OCI-M1 (cell line): Measurements from ENCODE around the gene MAP4K3.
"Not testable (repeated sequence)": the region's sequence is repeated elsewhere in the genome, so short reads cannot be mapped to it uniquely, and the experiment has no call there.

Experiments used
- DNase-seq: peaks from one replicate; lab custom pipeline; 2025; lab: John Stamatoyannopoulos, UW

MAP4K3 gene

GRCh38 chr2:39301352-39301751 lies 135.7 kb downstream of the MAP4K3 start:
- DNase-seq, result no peak

GRCh38 chr2:39300044-39300978 lies 136.8 kb downstream of the MAP4K3 start:
- no peak for DNase-seq

GRCh38 chr2:39290433-39290832 lies 146.7 kb downstream of the MAP4K3 start:
- DNase-seq, result no peak

GRCh38 chr2:39289609-39290008 lies 147.5 kb downstream of the MAP4K3 start:
- DNase-seq, result no peak

- DNase-seq, result no peak
These were observed 153.5 kb downstream of the MAP4K3 start for GRCh38 chr2:39283561-39283960.

GRCh38 chr2:39281391-39281790 lies 155.7 kb downstream of the MAP4K3 start:
- DNase-seq, result no peak

- no peak for DNase-seq
These were observed 162.1 kb downstream of the MAP4K3 start for GRCh38 chr2:39275016-39275415.

- no peak for DNase-seq
These were observed 167.1 kb downstream of the MAP4K3 start for GRCh38 chr2:39269941-39270340.

GRCh38 chr2:39266916-39267434 lies 170.1 kb downstream of the MAP4K3 start:
- no peak for DNase-seq

GRCh38 chr2:39266139-39266805 lies 170.8 kb downstream of the MAP4K3 start:
- no peak for DNase-seq

- DNase-seq, result no peak
These were observed 171.8 kb downstream of the MAP4K3 start for GRCh38 chr2:39265315-39265714.

- DNase-seq, result no peak
These were observed 172.4 kb downstream of the MAP4K3 start for GRCh38 chr2:39264733-39265132.

- no peak for DNase-seq
These were observed 177.0 kb downstream of the MAP4K3 start for GRCh38 chr2:39260087-39260486.

- no peak for DNase-seq
These were observed 181.0 kb downstream of the MAP4K3 start for GRCh38 chr2:39256040-39256439.

- DNase-seq, result no peak
These were observed 184.1 kb downstream of the MAP4K3 start for GRCh38 chr2:39252888-39253518.

GRCh38 chr2:39247512-39248043 lies 189.5 kb downstream of the MAP4K3 start:
- DNase-seq, result no peak

- DNase-seq, result no peak
These were observed 190.6 kb downstream of the MAP4K3 start for GRCh38 chr2:39246382-39246980.

- DNase-seq, result not testable (repeated sequence)
These were observed 192.0 kb downstream of the MAP4K3 start for GRCh38 chr2:39244963-39245625.

GRCh38 chr2:39244241-39244862 lies 192.7 kb downstream of the MAP4K3 start:
- not testable (repeated sequence) for DNase-seq

GRCh38 chr2:39243469-39244123 lies 193.5 kb downstream of the MAP4K3 start, which contains the start of gene CDKL4:
TSS of gene CDKL4 (minus strand) at chr2:39243970.
- DNase-seq, result no peak
